ENCODE results near the gene FAR1.

- no peak for TF ChIP-seq CTCF (IDR thresholded peaks at IDR 0.05)
- TF ChIP-seq PBX3 (IDR thresholded peaks at IDR 0.05) = no peak
- TF ChIP-seq FOSL2 (IDR thresholded peaks at IDR 0.05; ENCODE audit: borderline replicate concordance, low read depth) = no peak
- no peak for TF ChIP-seq USF1 (IDR thresholded peaks at IDR 0.05; ENCODE audit: borderline replicate concordance, low read depth)
- no peak for TF ChIP-seq IRF3 (IDR thresholded peaks at IDR 0.05; ENCODE audit: low read depth, low read length)
- no peak for TF ChIP-seq EZH2phosphoT487 (IDR thresholded peaks at IDR 0.05; ENCODE audit: borderline replicate concordance, low read depth)
- no peak for TF ChIP-seq SIN3A (IDR thresholded peaks at IDR 0.05; ENCODE audit: borderline replicate concordance, low read depth, low read length)
- TF ChIP-seq RAD21 (IDR thresholded peaks at IDR 0.05; ENCODE audit: low read length) = no peak
Measured at GRCh38 chr11:13781153-13781552, 112.7 kb downstream of the FAR1 start.

Data from SK-N-SH (cell line).